Activated CD4-positive, alpha-beta memory T cell treated with anti-CD3 and anti-CD28 coated beads for 36 hours (primary cell): ENCODE results near the gene EDN3. TPM values are rescaled to one million over a fixed set of nuclear protein-coding genes. Genes with fewer than 3 reads are reported as not detected.

ENCODE experiments used
- CTCF ChIA-PET: fragments of 350-600 bp; sonication (Branson Sonifier 250); formaldehyde crosslinking; loops from one replicate; lab custom pipeline; 2021; ENCODE audit warnings: antibody characterized with exemption, inconsistent platforms; lab: Charles Lee
- POLR2A ChIA-PET: fragments of 350-600 bp; sonication (Branson Sonifier 250); formaldehyde crosslinking; loops from one replicate; lab custom pipeline; 2021; ENCODE audit warnings: antibody characterized with exemption; lab: Charles Lee
- DNase-seq: peaks from one replicate; pipeline ENCODE4 v3.0.0-alpha.2; 2020
- H3K27ac Mint-ChIP-seq: one replicate; pipeline ENCODE4 v1.8.0; 2021; ENCODE audit warnings: mixed read lengths
- H3K27me3 Mint-ChIP-seq: one replicate; pipeline ENCODE4 v1.8.0; 2021; ENCODE audit warnings: mixed read lengths
- H3K36me3 Mint-ChIP-seq: one replicate; pipeline ENCODE4 v1.8.0; 2021; ENCODE audit warnings: mixed read lengths
- H3K4me1 Mint-ChIP-seq: one replicate; pipeline ENCODE4 v1.8.0; 2021; ENCODE audit warnings: low read depth, mixed read lengths
- H3K4me3 Mint-ChIP-seq: one replicate; pipeline ENCODE4 v1.8.0; 2021; ENCODE audit warnings: mild to moderate bottlenecking, mixed read lengths
- H3K9me3 Mint-ChIP-seq: one replicate; pipeline ENCODE4 v1.8.0; 2021; ENCODE audit warnings: mixed read lengths
- intact Hi-C: fragments of 100-400 bp; cut with micrococcal nuclease; formaldehyde crosslinking; loops from one replicate; pipeline ENCODE4 v1.15.1; 2023
- total RNA-seq, 2 experiments: library from RNA; stranded (reverse); gene quantifications; one replicate each; pipeline ENCODE4 v1.2.3, GENCODE V29; 2021

EDN3 gene
- total RNA-seq, 2 experiments from 2014 or later = 0.10 TPM; not detected in 1

DNA sequence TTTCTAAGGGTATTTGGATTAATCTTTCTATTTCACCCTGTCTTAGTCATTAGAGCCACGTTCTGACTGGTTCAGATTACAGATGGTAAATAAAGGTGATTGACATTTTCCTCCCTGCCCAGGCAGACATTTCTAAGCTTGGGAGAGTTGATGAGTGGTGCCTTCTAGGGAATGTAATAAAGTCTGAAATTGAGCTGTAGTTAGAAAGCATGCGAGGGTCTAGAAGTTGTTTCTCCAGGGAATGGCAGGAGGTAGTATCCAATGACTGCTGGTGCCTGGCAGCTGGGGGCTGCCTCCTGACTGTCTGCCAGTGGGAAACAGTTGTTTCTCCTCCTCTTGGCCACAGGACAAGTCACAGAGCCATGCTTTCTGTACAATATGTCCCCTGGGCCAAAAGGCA lies 14.6 kb downstream of the EDN3 start:
- no peak for DNase-seq
- intact Hi-C loops = no loop called here
- no peak overlapping the region for H3K27ac Mint-ChIP-seq
- H3K27me3 Mint-ChIP-seq = no peaks in the 10 kb centered on the region
- no peaks in the 10 kb centered on the region for H3K4me1 Mint-ChIP-seq
- no peaks in the 10 kb centered on the region for H3K9me3 Mint-ChIP-seq
- POLR2A ChIA-PET = no interaction called here
- CTCF ChIA-PET = interaction anchor here (0.5 to 1.3 kb wide), 2 partner anchors 9 to 442 kb away, joined by 3 read pairs; no protein-coding TSS in a partner anchor
- H3K36me3 Mint-ChIP-seq = no peaks in the 10 kb centered on the region
- H3K4me3 Mint-ChIP-seq = no peak overlapping the region

- Mint-ChIP-seq H3K4me3 (no peak overlapping the region), H3K9me3 (no peaks in the 10 kb centered on the region), H3K27ac (no peak overlapping the region), H3K27me3 (no peaks in the 10 kb centered on the region), H3K36me3 (no peaks in the 10 kb centered on the region), H3K4me1 (no peaks in the 10 kb centered on the region)
- CTCF ChIA-PET = no interaction called here
- DNase-seq = no peak
- POLR2A ChIA-PET = no interaction called here
- intact Hi-C loops = no loop called here
Observed at GRCh38 chr20:59316911-59317731, 16.7 kb downstream of the EDN3 start.

- CTCF ChIA-PET = no interaction called here
- intact Hi-C loops = no loop called here
- Mint-ChIP-seq H3K36me3 (no peaks in the 10 kb centered on the region), H3K9me3 (no peaks in the 10 kb centered on the region), H3K4me1 (no peaks in the 10 kb centered on the region), H3K27me3 (no peaks in the 10 kb centered on the region), H3K4me3 (no peak overlapping the region), H3K27ac (no peak overlapping the region)
- DNase-seq = no peak
- POLR2A ChIA-PET = no interaction called here
Observed at GRCh38 chr20:59318201-59318790, 17.9 kb downstream of the EDN3 start.

DNA sequence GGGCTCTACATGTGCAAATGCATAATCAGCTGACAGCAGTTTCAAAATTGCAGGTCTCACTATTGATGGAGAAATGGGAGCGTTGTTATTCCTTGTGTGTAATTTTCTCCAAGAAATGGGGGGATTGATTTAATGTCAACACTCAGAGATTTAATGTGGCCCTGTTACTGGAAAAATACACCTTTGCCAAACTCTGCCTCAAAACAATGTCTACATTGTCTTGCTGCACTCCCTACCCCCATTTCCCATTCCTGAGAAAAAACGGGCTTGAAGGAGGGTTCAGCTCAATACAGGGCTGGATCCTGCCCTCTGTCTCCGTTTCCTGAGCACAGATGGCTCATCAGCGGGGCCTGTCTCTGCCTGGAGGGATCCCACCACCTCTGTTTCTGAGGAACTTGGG lies 18.4 kb downstream of the EDN3 start:
- Mint-ChIP-seq H3K9me3 (no peaks in the 10 kb centered on the region), H3K36me3 (no peaks in the 10 kb centered on the region), H3K4me3 (no peak overlapping the region), H3K4me1 (no peaks in the 10 kb centered on the region), H3K27ac (no peak overlapping the region), H3K27me3 (no peaks in the 10 kb centered on the region)
- no peak for DNase-seq
- CTCF ChIA-PET = no interaction called here
- intact Hi-C loops = no loop called here
- POLR2A ChIA-PET = no interaction called here

DNA sequence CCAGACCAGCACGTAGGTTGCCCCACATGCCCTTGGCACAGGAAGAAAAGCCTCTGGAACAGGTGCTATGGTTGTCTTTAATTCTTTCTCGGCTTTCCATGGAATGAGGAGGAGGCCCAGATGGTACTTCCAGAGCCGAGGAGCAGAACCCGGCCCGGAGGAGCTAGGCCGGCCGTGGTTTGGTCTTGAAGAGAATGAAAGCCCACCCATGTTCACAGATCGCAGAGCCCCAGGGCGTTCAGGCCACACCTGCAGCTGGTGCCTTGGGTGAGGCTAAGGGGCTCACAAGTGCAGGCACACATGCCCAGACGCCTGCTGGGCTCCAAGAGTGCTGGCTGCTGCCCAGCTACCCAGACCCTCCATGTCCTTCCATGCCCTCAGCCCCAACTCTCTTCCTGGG lies 20.0 kb downstream of the EDN3 start:
- DNase-seq = no peak
- Mint-ChIP-seq H3K27ac (no peak overlapping the region), H3K9me3 (no peaks in the 10 kb centered on the region), H3K36me3 (no peaks in the 10 kb centered on the region), H3K27me3 (no peaks in the 10 kb centered on the region), H3K4me1 (no peaks in the 10 kb centered on the region), H3K4me3 (no peak overlapping the region)
- POLR2A ChIA-PET = no interaction called here
- CTCF ChIA-PET = no interaction called here
- intact Hi-C loops = no loop called here

DNA sequence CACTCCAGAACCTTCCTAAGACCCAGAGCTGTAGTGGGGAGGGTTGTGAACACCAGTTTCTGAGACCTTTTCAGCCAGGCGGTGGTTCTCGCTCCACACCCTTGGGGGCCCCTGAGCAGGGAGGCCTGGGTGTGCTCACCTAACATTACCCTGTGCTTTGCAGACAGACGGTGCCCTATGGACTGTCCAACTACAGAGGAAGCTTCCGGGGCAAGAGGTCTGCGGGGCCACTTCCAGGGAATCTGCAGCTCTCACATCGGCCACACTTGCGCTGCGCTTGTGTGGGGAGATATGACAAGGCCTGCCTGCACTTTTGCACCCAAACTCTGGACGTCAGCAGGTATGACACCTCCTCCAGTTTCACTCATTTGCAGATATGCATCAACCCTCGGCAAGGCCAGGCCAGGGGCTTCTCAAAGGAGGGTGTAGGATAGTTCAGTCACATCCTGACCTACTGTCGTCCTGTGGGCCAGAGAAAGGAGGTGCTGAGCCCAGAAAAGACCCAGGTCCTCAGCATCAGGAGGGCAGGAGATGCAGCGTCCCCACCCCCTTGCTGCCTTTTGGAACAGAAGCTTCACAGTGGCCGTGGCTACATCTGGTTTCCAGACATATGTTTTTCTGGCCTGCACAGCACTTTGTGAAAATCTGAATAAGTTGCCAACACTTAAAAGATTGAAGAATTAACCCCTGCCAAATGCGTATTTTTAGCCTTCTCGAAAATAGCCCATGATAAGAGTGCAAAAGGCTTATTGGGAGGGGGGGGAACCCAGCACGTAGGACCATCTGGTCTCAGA lies 20.6 kb downstream of the EDN3 start:
- ChIA-PET POLR2A (no interaction called here), CTCF (no interaction called here)
- Mint-ChIP-seq H3K27me3 (no peaks in the 10 kb centered on the region), H3K9me3 (no peaks in the 10 kb centered on the region), H3K27ac (no peak overlapping the region), H3K4me1 (no peaks in the 10 kb centered on the region), H3K36me3 (no peaks in the 10 kb centered on the region), H3K4me3 (no peak overlapping the region)
- no peak for DNase-seq
- intact Hi-C loops = no loop called here

DNA sequence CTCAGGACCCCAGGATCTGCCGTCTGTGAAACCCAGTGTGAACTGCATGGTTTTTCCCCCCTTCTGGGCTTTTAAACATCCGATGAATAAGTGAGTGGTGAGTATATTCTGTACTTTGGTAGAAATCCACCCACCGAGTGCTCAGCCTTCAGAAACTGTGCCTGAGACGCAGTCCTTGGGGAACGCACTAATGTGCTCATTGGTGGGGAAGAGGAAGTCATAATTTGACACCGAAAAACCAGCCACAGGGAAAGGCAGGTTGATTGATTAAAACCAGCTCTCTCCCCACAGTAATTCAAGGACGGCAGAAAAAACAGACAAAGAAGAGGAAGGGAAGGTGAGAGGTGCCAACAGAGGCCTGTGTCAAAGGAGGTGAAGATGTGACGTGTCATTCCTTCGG lies 21.7 kb downstream of the EDN3 start:
- no peaks in the 10 kb centered on the region for H3K4me1 Mint-ChIP-seq
- no peak for DNase-seq
- no peak overlapping the region for H3K4me3 Mint-ChIP-seq
- H3K36me3 Mint-ChIP-seq = no peaks in the 10 kb centered on the region
- H3K9me3 Mint-ChIP-seq = no peaks in the 10 kb centered on the region
- no peak overlapping the region for H3K27ac Mint-ChIP-seq
- CTCF ChIA-PET = interaction anchor here (0.6 kb wide), 1 partner anchor 233 kb away, joined by 5 read pairs; no protein-coding TSS in a partner anchor
- intact Hi-C loops = no loop called here
- POLR2A ChIA-PET = no interaction called here
- H3K27me3 Mint-ChIP-seq = no peaks in the 10 kb centered on the region

GRCh38 chr20:59322585-59323454 lies 22.4 kb downstream of the EDN3 start:
- DNase-seq = no peak
- CTCF ChIA-PET = interaction anchor here (0.6 kb wide), 1 partner anchor 234 kb away, joined by 5 read pairs; no protein-coding TSS in a partner anchor
- no peak overlapping the region for H3K27ac Mint-ChIP-seq
- no peak overlapping the region for H3K4me3 Mint-ChIP-seq
- no peaks in the 10 kb centered on the region for H3K9me3 Mint-ChIP-seq
- POLR2A ChIA-PET = no interaction called here
- no peaks in the 10 kb centered on the region for H3K36me3 Mint-ChIP-seq
- H3K4me1 Mint-ChIP-seq = no peaks in the 10 kb centered on the region
- intact Hi-C loops = no loop called here
- no peaks in the 10 kb centered on the region for H3K27me3 Mint-ChIP-seq

- ChIA-PET POLR2A (no interaction called here), CTCF (interaction anchor here (1.1 kb wide), 1 partner anchor 9 kb away, joined by 3 read pairs; no protein-coding TSS in a partner anchor)
- Mint-ChIP-seq H3K4me3 (no peak overlapping the region), H3K4me1 (no peaks in the 10 kb centered on the region), H3K27me3 (no peaks in the 10 kb centered on the region), H3K9me3 (no peaks in the 10 kb centered on the region), H3K36me3 (no peaks in the 10 kb centered on the region), H3K27ac (no peak overlapping the region)
- intact Hi-C loops = no loop called here
- no peak for DNase-seq
Observed at GRCh38 chr20:59323731-59324130, 23.3 kb downstream of the EDN3 start.

DNA sequence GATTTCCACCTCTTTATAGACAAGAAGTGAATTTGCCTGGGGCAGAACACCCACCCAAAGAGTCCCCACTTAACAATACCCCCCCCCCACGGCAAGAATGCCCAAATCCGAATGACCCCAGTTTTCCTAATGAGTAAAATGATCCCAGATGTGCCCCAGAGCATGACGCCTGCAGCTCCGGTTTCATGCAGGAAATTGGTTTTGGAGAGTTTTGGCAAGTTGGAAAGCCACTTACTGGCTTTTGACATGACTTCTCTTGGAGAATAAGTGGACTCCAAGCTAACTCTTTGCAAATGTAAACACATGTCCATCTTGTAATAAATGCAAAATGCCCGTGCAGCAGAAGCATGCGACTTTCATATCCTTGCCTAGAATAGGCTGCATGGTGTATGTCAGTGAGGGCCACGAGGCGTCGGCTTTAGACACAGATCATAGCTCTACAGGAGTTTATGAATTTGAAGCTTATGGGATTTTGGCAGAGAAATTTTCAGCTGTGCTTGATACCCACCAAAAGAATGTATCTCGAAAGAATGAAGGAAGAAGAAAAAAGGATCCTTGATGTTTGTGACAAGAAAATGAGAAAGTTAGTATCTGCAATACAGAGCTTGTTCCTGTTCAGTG lies 24.2 kb downstream of the EDN3 start:
- H3K36me3 Mint-ChIP-seq = no peaks in the 10 kb centered on the region
- ChIA-PET POLR2A (no interaction called here), CTCF (interaction anchor here (1.1 to 1.2 kb wide), 2 partner anchors 10 to 171 kb away, joined by 3 read pairs; no protein-coding TSS in a partner anchor)
- H3K4me3 Mint-ChIP-seq = no peak overlapping the region
- H3K27me3 Mint-ChIP-seq = no peaks in the 10 kb centered on the region
- DNase-seq = no peak
- intact Hi-C loops = no loop called here
- no peaks in the 10 kb centered on the region for H3K4me1 Mint-ChIP-seq
- H3K27ac Mint-ChIP-seq = no peak overlapping the region
- H3K9me3 Mint-ChIP-seq = no peaks in the 10 kb centered on the region

GRCh38 chr20:59325142-59325523 lies 24.7 kb downstream of the EDN3 start:
- intact Hi-C loops = no loop called here
- Mint-ChIP-seq H3K27ac (no peak overlapping the region), H3K27me3 (no peaks in the 10 kb centered on the region), H3K4me1 (no peaks in the 10 kb centered on the region), H3K36me3 (no peaks in the 10 kb centered on the region), H3K9me3 (no peaks in the 10 kb centered on the region), H3K4me3 (no peak overlapping the region)
- ChIA-PET POLR2A (no interaction called here), CTCF (interaction anchor here (1.2 kb wide), 1 partner anchor 171 kb away, joined by 3 read pairs; no protein-coding TSS in a partner anchor)
- no peak for DNase-seq
